Central memory CD8-positive, alpha-beta T cell (primary cell): ENCODE data around the gene PPP1R12B.
"Not testable (repeated sequence)": the region's sequence is repeated elsewhere in the genome, so short reads cannot be mapped to it uniquely, and the experiment has no call there.

Experiments used
- ATAC-seq: fragments of 150-1000 bp; cut with Tn5 transposase; replicated peaks from 2 replicates; pipeline ENCODE4 v1.10.0; 2022; ENCODE audit warnings: mild to moderate bottlenecking, moderate FRiP score, moderate number of reproducible peaks; ENCODE audit not compliant: poor library complexity, severe bottlenecking; ENCODE audit errors: extremely low read depth
- DNase-seq, 2 donors: peaks; one replicate each; pipeline ENCODE4 v3.0.0; 2021; ENCODE audit warnings: low spot score in 2 of 2
- H3K27ac Mint-ChIP-seq: one replicate; pipeline ENCODE4 v1.8.0; 2022; ENCODE audit warnings: low read depth, mild to moderate bottlenecking, moderate library complexity, mixed read lengths
- H3K27me3 Mint-ChIP-seq: one replicate; pipeline ENCODE4 v1.8.0; 2022; ENCODE audit warnings: mixed read lengths
- H3K36me3 Mint-ChIP-seq: one replicate; pipeline ENCODE4 v1.8.0; 2022; ENCODE audit warnings: mild to moderate bottlenecking, moderate library complexity, mixed read lengths; ENCODE audit not compliant: insufficient read depth
- H3K4me1 Mint-ChIP-seq: one replicate; pipeline ENCODE4 v1.8.0; 2022; ENCODE audit warnings: mixed read lengths
- H3K4me3 Mint-ChIP-seq: one replicate; pipeline ENCODE4 v1.8.0; 2022; ENCODE audit warnings: mild to moderate bottlenecking, moderate library complexity, mixed read lengths
- H3K9me3 Mint-ChIP-seq: one replicate; pipeline ENCODE4 v1.8.0; 2022; ENCODE audit warnings: mixed read lengths

Gene PPP1R12B

DNA sequence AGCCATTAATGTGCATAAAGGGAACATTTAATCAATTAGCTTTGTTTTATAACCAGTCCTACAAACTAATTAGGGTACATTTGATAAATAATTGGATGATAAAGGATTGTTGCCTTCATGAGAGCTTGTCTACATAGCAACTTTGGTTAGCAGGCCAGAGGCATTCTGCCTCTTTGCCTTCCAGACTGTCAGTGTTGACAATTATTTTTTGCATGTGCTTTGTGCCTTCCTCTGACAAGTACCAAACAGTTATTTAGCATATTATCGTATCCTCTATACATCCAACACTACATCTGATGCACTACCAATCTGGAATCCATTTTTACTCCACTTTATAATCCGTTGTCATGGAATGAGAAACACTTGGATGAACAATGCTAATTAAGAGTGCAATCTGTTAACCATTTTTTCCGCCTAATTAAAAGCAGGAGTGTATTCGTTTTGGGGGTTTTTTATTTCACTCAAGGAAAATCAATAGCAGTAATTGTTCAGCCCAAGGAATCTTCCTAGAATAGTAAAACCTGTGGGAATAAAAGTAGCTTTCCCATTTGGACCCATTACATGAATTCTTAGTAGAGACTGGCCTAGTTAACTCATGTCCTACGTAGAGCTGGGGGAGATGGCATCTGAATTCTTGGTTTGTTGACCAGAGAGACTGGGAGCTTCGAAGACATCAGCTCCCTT lies 196.4 kb downstream of the PPP1R12B start:
- ATAC-seq, H3K27ac Mint-ChIP-seq, H3K9me3 Mint-ChIP-seq, H3K36me3 Mint-ChIP-seq, DNase-seq, H3K4me3 Mint-ChIP-seq, H3K27me3 Mint-ChIP-seq: not testable (repeated sequence)
- peaks cover 17% of the 10 kb centered on the region for H3K4me1 Mint-ChIP-seq

DNA sequence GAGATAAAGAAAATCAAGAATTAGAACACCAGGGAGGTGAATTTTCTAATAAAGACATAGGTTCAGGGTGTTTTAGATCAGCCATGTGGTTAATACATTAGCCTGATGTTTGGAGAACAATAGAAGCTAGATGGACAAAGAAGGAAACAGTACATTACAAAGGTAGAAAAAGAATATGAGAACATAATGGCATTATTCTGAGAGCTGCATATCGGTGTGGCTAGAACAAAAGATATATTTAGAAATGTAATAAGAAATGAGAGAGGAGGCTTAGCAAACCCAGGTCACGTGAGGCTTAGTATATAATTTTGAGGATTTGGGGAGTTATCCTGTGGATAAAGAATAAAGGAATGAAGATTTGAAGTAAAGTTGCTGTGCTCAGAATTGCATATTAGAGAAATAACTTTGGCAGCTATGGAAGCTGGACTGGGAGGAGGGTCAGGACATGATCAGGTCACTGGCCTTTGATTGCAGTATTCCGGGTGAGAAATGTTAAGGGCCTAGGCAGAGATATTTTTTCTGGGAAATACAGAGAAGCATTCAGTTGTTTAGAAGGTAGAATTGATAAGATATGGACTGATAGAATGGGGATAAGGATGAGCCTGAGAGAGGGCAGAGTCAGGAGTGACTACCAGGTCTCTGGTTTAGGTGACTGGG lies 197.3 kb downstream of the PPP1R12B start:
- not testable (repeated sequence) for H3K4me3 Mint-ChIP-seq, H3K27me3 Mint-ChIP-seq, ATAC-seq, H3K36me3 Mint-ChIP-seq, H3K9me3 Mint-ChIP-seq, DNase-seq
- Mint-ChIP-seq H3K4me1 (peaks cover 17% of the 10 kb centered on the region), H3K27ac (peak overlapping the region; percentile 32)

DNA sequence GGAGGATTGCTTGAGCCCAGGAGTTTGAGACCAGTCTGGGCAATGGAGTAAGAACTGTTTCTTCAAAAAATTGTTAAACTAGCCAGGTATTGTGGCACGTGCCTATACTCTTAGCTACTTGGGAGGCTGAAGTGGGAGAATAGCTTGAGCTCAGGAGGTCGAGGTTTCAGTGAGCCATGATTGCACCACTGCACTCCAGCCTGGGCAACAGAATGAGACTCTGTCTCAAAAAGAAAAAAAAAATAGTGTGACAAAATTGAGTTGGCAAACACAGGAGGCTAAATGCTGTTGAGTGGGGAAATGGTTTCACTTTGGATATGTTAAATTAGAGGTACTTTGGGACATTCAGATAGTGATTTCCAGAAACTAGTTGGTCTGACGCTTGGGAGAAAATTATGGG lies 197.9 kb downstream of the PPP1R12B start:
- DNase-seq, ATAC-seq, H3K4me3 Mint-ChIP-seq, H3K36me3 Mint-ChIP-seq, H3K9me3 Mint-ChIP-seq, H3K27me3 Mint-ChIP-seq: not testable (repeated sequence)
- Mint-ChIP-seq H3K27ac (peak overlapping the region; percentile 32), H3K4me1 (peaks cover 17% of the 10 kb centered on the region)

DNA sequence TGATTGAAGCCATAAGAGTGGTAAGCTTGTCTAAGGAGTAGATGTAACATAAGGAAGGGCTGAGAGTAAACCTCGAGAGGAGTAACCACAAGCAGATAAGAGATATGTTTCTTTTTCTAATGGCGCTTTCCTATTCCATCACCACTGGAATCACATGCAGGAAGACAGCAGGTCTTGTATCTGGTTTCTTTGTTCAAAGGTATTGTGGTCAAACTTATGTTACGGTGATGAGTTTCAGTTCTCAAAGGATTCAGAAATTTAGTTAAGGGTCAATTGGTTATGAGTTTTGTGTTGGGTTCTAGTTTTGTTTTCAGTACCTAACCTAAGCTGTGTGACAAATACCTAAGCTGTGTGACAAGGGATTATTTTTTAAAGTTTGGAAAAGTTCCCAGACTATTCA lies 198.3 kb downstream of the PPP1R12B start:
- not testable (repeated sequence) for ATAC-seq, H3K27ac Mint-ChIP-seq, H3K9me3 Mint-ChIP-seq, H3K27me3 Mint-ChIP-seq, H3K4me3 Mint-ChIP-seq, H3K36me3 Mint-ChIP-seq, DNase-seq
- peaks cover 17% of the 10 kb centered on the region for H3K4me1 Mint-ChIP-seq

DNA sequence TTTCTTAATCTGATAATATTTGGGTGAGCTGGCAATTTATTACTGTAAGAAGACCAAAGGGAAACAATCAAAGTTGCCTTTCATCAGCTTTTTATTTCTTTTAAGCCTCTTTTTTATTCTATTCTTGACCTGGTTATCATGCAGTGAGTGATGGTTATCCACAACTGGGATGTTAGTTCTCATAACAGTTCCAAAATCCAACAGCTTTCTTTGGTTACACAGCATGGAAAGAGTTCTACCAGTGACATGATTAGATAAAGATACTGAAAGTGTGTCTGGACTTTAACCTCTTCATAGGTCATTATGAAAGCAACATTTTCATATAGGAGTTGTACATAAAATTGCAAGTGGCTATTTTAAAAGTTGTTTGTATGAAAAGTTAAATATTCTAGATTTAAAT lies 198.7 kb downstream of the PPP1R12B start:
- H3K27ac Mint-ChIP-seq = no peak overlapping the region
- peaks cover 8% of the 10 kb centered on the region for H3K36me3 Mint-ChIP-seq
- no peaks in the 10 kb centered on the region for H3K27me3 Mint-ChIP-seq
- no peak for DNase-seq
- no peaks in the 10 kb centered on the region for H3K9me3 Mint-ChIP-seq
- H3K4me1 Mint-ChIP-seq = peaks cover 17% of the 10 kb centered on the region
- no peak for ATAC-seq
- H3K4me3 Mint-ChIP-seq = no peak overlapping the region

DNA sequence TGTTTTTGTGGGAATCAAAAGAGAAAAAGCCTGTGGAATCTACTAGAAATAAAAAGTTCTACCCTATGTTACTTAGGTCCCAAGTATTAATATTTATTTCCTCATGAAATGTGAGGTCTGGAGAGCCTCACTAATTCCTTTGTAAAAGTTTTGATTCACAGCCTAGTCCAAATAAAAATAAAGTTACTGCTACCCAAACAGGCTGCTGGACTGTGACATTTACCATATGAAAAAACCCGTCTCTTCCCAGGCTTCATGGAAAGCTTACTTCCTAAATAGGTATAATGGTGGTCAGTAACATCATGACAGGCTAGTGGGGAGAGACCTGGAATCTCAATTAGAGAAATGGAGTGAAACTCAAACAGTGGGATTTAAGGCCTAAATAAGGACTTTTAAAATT lies 201.6 kb downstream of the PPP1R12B start:
- H3K27ac Mint-ChIP-seq, H3K4me3 Mint-ChIP-seq, DNase-seq, H3K27me3 Mint-ChIP-seq, H3K9me3 Mint-ChIP-seq, ATAC-seq, H3K36me3 Mint-ChIP-seq: not testable (repeated sequence)
- peaks cover 17% of the 10 kb centered on the region for H3K4me1 Mint-ChIP-seq

DNA sequence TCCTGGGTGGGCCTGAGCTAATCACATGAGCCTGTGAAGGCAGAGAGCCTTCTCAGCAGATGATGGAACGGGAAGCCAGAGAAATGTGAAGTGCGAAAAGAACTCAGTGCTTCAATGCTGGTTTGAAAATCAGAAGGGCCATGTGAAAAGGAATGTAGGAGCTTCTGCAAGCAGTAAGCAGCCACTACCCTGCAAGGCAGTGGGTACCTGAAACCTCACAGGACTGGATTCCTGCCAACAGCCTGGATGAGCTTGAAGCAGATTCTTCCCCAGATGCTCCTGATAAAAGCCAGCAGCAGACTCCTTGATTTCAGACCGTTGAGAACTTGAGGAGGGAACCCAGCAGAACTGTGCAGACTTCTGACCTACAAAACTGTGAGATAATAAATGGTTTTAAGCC lies 203.2 kb downstream of the PPP1R12B start:
- Mint-ChIP-seq H3K4me3 (no peak overlapping the region), H3K36me3 (peaks cover 6% of the 10 kb centered on the region), H3K27me3 (no peaks in the 10 kb centered on the region)

DNA sequence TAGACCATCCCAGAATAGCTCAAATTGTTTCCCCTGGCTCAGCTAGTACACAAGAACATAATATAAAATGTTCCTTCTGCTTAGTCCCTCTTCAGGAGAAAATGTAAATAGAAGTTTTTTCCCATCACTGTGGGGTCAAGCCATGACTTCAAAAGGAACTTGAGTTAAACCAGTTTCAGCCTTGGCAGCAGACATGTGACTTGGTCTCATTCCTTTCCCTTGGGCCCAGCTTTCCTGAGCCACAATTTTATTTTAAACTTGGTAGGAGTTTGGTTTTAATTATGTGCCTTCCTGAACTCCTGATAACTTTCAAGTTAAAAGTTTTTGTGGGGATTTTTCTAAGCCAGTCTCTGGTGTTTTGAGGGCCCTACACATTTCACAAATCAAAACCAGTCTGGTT lies 204.1 kb downstream of the PPP1R12B start:
- H3K27me3 Mint-ChIP-seq, H3K27ac Mint-ChIP-seq, H3K9me3 Mint-ChIP-seq, H3K4me3 Mint-ChIP-seq, DNase-seq, H3K36me3 Mint-ChIP-seq, H3K4me1 Mint-ChIP-seq, ATAC-seq: not testable (repeated sequence)

More for the DNA sequence above, 203.2 kb downstream of the PPP1R12B start:
- Mint-ChIP-seq H3K27ac (no peak overlapping the region), H3K9me3 (no peaks in the 10 kb centered on the region), H3K4me1 (peaks cover 2% of the 10 kb centered on the region)
- DNase-seq (no peak), ATAC-seq (no peak)

DNA sequence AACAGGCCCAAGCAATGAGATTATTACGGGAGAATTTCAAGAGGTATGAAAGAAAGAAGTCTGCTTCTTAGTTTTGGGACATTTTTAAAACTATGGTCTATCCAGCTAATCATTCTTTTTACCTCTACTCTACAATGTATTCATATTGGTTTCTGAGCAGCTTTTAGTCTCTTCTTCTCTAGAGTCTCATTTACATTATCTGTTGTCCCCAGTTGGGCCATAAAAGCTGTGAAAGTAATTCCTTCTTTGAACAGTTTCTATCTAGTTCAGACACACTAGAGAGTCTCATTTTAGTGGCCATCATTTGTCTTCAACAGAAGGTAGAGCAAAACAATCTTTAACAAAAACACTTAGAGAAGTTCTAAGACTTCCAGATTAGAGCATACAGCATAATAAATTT lies 204.6 kb downstream of the PPP1R12B start:
- not testable (repeated sequence) for H3K9me3 Mint-ChIP-seq, H3K27me3 Mint-ChIP-seq, DNase-seq, ATAC-seq, H3K4me3 Mint-ChIP-seq, H3K36me3 Mint-ChIP-seq, H3K27ac Mint-ChIP-seq, H3K4me1 Mint-ChIP-seq

DNA sequence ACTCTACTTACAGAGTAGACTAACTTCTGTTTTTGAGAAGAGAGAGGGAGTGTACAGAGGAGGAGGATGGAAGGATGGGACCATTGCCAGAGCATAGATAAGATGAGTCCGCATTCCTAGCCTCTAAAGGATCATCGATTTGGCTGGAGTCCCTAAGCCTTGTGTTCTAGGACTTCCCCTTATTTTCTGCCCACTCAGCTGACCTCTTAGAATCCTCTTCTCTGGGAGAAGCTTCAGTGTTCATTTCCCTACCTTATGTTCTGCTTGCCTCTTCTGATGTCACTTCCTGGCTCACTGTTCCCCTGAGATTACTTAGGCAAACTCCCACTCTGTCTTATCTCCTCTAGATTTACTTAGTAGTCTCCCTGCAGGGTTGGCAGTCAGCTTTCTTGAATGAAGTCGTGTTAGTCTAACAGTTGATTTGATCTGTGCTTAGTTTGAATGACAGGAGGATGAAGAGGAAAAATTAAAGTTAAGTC lies 205.1 kb downstream of the PPP1R12B start:
- Mint-ChIP-seq H3K27me3 (no peaks in the 10 kb centered on the region), H3K4me1 (no peaks in the 10 kb centered on the region), H3K9me3 (no peaks in the 10 kb centered on the region), H3K36me3 (peaks cover 4% of the 10 kb centered on the region), H3K27ac (no peak overlapping the region), H3K4me3 (no peak overlapping the region)
- DNase-seq = no peak
- ATAC-seq = no peak

DNA sequence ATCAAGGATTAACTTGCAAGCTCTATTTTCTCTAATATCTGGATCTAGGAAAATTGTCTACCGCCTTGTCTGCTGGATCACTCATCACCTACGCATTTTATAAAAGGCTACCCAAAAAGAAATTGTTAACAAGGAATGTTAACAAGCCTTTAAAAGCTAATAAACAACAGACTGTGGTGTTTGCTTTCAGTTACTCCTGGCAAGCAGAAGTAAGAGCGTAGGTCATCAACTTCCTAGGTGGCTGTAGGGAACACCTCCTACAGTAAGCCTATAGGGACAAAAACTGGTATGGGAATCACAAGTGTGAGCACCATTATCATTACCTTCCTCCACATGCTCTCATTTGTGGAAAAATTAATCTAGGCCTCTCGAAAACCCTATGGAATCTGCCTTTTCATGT lies 206.1 kb downstream of the PPP1R12B start:
- DNase-seq, H3K36me3 Mint-ChIP-seq, H3K27me3 Mint-ChIP-seq, H3K4me3 Mint-ChIP-seq, H3K27ac Mint-ChIP-seq, H3K9me3 Mint-ChIP-seq, ATAC-seq, H3K4me1 Mint-ChIP-seq: not testable (repeated sequence)

DNA sequence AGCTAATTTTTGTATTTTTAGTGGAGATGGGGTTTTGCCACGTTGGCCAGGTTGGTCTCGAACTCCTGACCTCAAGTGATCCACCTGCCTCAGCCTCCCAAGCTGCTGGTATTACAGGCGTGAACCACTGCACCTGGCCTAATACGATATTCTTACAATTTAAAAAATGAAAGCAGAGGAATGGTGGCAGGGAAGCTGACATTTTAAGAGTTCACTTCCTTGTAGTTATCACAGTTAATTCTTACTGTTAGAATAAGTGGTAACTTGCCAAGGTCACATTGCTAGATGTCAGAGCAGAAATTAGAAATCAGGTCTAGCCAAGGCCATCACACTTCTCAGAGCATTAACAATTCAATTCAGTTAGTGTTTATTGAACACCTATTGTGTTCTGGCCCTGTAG lies 207.5 kb downstream of the PPP1R12B start:
- H3K27ac Mint-ChIP-seq, H3K9me3 Mint-ChIP-seq, ATAC-seq, H3K36me3 Mint-ChIP-seq, DNase-seq, H3K27me3 Mint-ChIP-seq, H3K4me1 Mint-ChIP-seq, H3K4me3 Mint-ChIP-seq: not testable (repeated sequence)

DNA sequence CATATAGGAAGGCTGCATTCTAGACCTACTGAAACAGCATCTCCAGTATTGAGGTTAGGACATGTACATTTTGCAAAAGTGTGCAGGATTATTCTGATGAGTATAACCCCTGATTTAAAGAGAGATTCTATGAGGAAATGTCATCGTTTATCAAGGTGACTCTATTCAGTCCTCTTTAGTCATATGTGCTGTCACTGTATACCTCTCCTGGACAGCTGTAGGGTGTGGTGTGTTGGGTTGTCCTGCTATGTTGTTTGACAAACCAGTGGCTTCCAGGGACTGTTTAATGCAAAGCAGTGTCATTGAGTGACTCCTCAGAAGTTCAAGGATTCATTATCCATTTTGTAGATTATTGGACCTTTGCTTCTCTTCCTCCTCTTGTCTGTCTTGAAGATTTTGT lies 209.2 kb downstream of the PPP1R12B start:
- H3K27ac Mint-ChIP-seq, ATAC-seq, H3K9me3 Mint-ChIP-seq: not testable (repeated sequence)

More for the DNA sequence above, 209.2 kb downstream of the PPP1R12B start:
- not testable (repeated sequence) for H3K4me1 Mint-ChIP-seq, DNase-seq, H3K27me3 Mint-ChIP-seq, H3K36me3 Mint-ChIP-seq, H3K4me3 Mint-ChIP-seq
